ENCODE data around the gene NCAM1. TPM values are rescaled to one million over a fixed set of nuclear protein-coding genes. Genes with fewer than 3 reads are reported as not detected.

NCAM1 gene
- total and polyA plus RNA-seq, 2 experiments from 2014 or later: 0.76 to 1.6 TPM

DNA sequence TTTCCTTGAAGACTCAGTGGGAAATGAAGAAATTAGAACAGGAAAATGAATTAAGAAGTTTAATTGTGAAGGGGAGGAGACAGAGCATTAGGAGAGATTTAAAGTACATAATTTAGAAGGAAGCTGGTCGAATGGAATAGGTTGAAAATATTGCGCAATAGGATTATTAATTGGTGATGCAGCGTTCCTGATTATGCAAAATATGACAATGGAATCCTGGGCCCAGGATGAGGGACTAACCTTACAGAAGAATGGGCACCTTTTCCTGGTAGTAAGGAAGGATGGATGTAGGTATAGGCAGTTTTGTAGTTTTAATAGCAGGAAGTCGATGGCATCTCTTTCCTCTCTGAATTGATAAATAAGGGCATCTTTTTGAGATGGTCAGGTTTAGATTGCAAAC, 360.9 kb downstream of the NCAM1 start (continued):
- no peak for TF ChIP-seq NANOG (IDR thresholded peaks at IDR 0.05; ENCODE audit: borderline replicate concordance)
- TF ChIP-seq ZNF331 (CRISPR knock-in tag; IDR thresholded peaks at IDR 0.05; ENCODE audit: low read depth): no peak
- no peak for TF ChIP-seq ZNF114 (CRISPR knock-in tag; IDR thresholded peaks at IDR 0.05)
- TF ChIP-seq EZH2phosphoT487 (IDR thresholded peaks at IDR 0.05; ENCODE audit: unreplicated experiment): no peak

DNA sequence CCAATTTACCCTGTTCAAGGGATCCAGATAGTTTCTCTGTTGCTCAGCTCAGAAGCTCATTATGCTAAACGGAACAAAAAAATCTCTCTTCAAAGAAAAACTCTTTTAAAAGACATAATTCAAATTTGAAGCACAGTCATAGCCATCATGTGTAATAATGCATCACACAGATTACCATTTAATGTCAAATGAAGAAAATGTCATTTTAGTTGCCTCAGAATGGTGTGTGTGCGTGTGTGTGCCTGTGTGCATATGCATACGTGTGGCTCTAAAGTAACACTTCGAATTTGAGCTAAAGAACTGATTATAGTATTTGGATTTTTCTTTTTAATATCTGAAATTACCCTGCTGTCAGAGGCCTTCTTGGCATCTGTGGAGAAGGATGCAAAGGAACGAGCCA, 363.0 kb downstream of the NCAM1 start:
- no peak for ATAC-seq
- peaks cover 7% of the 10 kb centered on the region; the same call in 2 of the 3 replicates for H3K36me3 Mint-ChIP-seq (ENCODE audit: low read depth)
- Histone ChIP-seq H3K4me3 (no peak overlapping the region), H3K36me3 (ENCODE audit: insufficient read depth) (no peaks in the 10 kb centered on the region), H3K27me3 (ENCODE audit: insufficient read depth) (no peaks in the 10 kb centered on the region), H2AFZ (no peak overlapping the region), H3K9me2 (ENCODE audit: insufficient read depth) (no peaks in the 10 kb centered on the region), H3K4me1 (ENCODE audit: insufficient read depth) (no peaks in the 10 kb centered on the region), H3K27ac (ENCODE audit: low read depth) (no peak overlapping the region), H4K20me1 (replicated peaks; ENCODE audit: insufficient read depth) (no peaks in the 10 kb centered on the region), H3K4me2 (no peak overlapping the region), H3K79me2 (replicated peaks; ENCODE audit: insufficient read depth) (no peaks in the 10 kb centered on the region), H3F3A (replicated peaks; ENCODE audit: low read depth) (no peaks in the 10 kb centered on the region)
- H3K27ac Mint-ChIP-seq: no peak overlapping the region
- no peaks in the 10 kb centered on the region for H3K27me3 Mint-ChIP-seq (ENCODE audit: insufficient read depth, low read depth, poor library complexity)
- peaks cover 7% of the 10 kb centered on the region; the same call in 2 of the 3 replicates for H3K4me1 Mint-ChIP-seq
- no peaks in the 10 kb centered on the region for H3K9me3 Mint-ChIP-seq
- no peak overlapping the region for H3K4me3 Mint-ChIP-seq
- TF ChIP-seq ZNF331 (CRISPR knock-in tag; IDR thresholded peaks at IDR 0.05; ENCODE audit: low read depth): no peak
- TF ChIP-seq EZH2phosphoT487 (IDR thresholded peaks at IDR 0.05; ENCODE audit: unreplicated experiment): no peak
- TF ChIP-seq, protein P1, sequence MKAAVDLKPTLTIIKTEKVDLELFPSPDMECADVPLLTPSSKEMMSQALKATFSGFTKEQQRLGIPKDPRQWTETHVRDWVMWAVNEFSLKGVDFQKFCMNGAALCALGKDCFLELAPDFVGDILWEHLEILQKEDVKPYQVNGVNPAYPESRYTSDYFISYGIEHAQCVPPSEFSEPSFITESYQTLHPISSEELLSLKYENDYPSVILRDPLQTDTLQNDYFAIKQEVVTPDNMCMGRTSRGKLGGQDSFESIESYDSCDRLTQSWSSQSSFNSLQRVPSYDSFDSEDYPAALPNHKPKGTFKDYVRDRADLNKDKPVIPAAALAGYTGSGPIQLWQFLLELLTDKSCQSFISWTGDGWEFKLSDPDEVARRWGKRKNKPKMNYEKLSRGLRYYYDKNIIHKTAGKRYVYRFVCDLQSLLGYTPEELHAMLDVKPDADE (IDR thresholded peaks at IDR 0.05): no peak
- no peak for TF ChIP-seq CREB1 (CRISPR knock-in tag; IDR thresholded peaks at IDR 0.05; ENCODE audit: low read depth)
- no peak for DNase-seq (ENCODE audit: low spot score)

Small RNA genes within 50 kb of the gene (small RNA-seq; reads per million reads assigned to genes)
- not detected for gene RNU7-187P (ENCODE audit: low replicate concordance)
